Parathyroid adenoma (tissue), 2 donors: Measurements from ENCODE around the gene ESRRG.
A peak's percentile ranks its signal among the peaks of the same experiment; 100 is the strongest.

Experiments
- H2AFZ ChIP-seq: fragments of 300-600 bp; sonication (generic); one replicate; pipeline ENCODE4 v1.7.0; 2017; ENCODE audit warnings: antibody characterized with exemption, mild to moderate bottlenecking
- H3K27ac ChIP-seq: fragments of 300-600 bp; sonication (generic); one replicate; pipeline ENCODE4 v1.7.0; 2017
- H3K27me3 ChIP-seq: fragments of 300-600 bp; sonication (generic); one replicate; pipeline ENCODE4 v1.7.0; 2017; ENCODE audit warnings: low read length; ENCODE audit not compliant: control insufficient read depth, insufficient read depth
- H3K36me3 ChIP-seq: fragments of 300-600 bp; sonication (generic); one replicate; pipeline ENCODE4 v1.7.0; 2017; ENCODE audit warnings: low read length; ENCODE audit not compliant: control insufficient read depth, insufficient read depth
- H3K4me1 ChIP-seq: fragments of 300-600 bp; sonication (generic); one replicate; pipeline ENCODE4 v1.7.0; 2017; ENCODE audit warnings: control low read depth
- H3K4me2 ChIP-seq: fragments of 300-600 bp; sonication (generic); one replicate; pipeline ENCODE4 v1.7.0; 2017; ENCODE audit warnings: low read length
- H3K4me3 ChIP-seq: fragments of 300-600 bp; sonication (generic); one replicate; pipeline ENCODE4 v1.7.0; 2017; ENCODE audit warnings: low read depth, low read length
- H3K79me2 ChIP-seq: fragments of 300-600 bp; sonication (generic); one replicate; pipeline ENCODE4 v1.7.0; 2017; ENCODE audit warnings: control low read depth
- H3K9ac ChIP-seq: fragments of 300-600 bp; sonication (generic); one replicate; pipeline ENCODE4 v1.7.0; 2017; ENCODE audit warnings: mild to moderate bottlenecking
- H3K9me3 ChIP-seq: fragments of 300-600 bp; sonication (generic); one replicate; pipeline ENCODE4 v1.7.0; 2017; ENCODE audit warnings: low read length; ENCODE audit not compliant: control insufficient read depth
- TF ChIP-seq, protein P1 (sequence below): fragments of 300-600 bp; sonication (generic); IDR thresholded peaks from one replicate; pipeline ENCODE4 v1.7.0; 2017; ENCODE audit warnings: antibody characterized with exemption, mild to moderate bottlenecking
- donor health status: primary hyperparathyroidism.

ESRRG gene

DNA sequence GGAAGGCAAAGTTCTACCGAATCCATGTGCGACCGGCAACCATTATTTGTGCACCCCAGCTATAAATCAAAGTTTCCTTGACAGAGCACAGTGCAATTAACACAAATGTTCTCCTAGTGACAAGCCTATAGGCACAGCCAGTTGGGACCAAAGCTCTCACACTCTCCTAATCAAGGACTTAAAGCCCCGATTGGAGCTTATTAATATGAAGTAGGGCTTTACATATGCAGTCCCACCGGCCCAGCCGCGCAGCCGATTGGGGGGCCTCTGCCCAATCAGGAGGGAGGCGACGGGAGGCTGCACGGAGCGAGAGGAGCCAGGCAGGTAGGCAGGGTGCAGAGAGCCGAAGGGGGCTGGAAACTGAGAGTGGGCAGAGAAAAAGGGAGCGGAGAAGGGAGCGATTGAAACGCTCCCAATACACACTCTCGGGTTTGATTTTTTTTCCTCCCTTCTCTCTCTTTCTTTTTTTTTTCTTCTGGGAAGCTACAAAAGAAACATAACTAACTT is at the start of gene ESRRG:
TSS of gene ESRRG (minus strand) at position 156 of the 507 bp plus-strand sequence. CDS start at position 26, 130 bp downstream.
- no peak within 1 kb of the TSS for H2AFZ ChIP-seq
- no peak within 1 kb of the TSS for H3K27ac ChIP-seq
- H3K4me3 ChIP-seq: peak within 1 kb of the TSS; percentile 50
- no peaks in the 10 kb centered on the region for H3K79me2 ChIP-seq
- H3K9ac ChIP-seq: no peak within 1 kb of the TSS
- TF ChIP-seq, protein P1, sequence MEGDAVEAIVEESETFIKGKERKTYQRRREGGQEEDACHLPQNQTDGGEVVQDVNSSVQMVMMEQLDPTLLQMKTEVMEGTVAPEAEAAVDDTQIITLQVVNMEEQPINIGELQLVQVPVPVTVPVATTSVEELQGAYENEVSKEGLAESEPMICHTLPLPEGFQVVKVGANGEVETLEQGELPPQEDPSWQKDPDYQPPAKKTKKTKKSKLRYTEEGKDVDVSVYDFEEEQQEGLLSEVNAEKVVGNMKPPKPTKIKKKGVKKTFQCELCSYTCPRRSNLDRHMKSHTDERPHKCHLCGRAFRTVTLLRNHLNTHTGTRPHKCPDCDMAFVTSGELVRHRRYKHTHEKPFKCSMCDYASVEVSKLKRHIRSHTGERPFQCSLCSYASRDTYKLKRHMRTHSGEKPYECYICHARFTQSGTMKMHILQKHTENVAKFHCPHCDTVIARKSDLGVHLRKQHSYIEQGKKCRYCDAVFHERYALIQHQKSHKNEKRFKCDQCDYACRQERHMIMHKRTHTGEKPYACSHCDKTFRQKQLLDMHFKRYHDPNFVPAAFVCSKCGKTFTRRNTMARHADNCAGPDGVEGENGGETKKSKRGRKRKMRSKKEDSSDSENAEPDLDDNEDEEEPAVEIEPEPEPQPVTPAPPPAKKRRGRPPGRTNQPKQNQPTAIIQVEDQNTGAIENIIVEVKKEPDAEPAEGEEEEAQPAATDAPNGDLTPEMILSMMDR: no peak
- no peaks in the 10 kb centered on the region for H3K27me3 ChIP-seq
- H3K9me3 ChIP-seq: no peaks in the 10 kb centered on the region
- H3K4me1 ChIP-seq: no peaks in the 10 kb centered on the region
- peak within 1 kb of the TSS; percentile 63 for H3K4me2 ChIP-seq
- no peaks in the 10 kb centered on the region for H3K36me3 ChIP-seq

DNA sequence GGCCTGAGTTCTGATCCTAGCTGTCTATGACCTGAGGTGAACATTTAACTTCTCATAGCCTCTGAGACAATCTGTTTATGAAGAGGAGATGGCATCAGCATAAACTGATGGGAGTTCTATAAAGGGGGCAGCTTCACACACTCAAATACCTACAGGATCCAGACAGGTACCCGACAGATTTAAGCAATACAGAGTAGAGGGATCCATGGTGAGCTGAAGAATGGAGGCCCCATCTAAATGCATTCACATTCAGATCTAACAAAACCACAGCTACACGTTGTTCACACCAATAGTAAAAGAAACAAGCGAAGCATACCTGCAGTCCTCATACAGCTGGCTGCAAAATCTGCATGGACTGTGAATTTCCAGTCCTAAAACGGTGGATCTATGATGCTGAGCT is 48.7 kb upstream of the ESRRG start:
- Histone ChIP-seq H3K4me2 (no peak overlapping the region), H3K4me3 (no peak overlapping the region), H3K4me1 (peaks cover 3% of the 10 kb centered on the region), H3K9me3 (no peaks in the 10 kb centered on the region), H3K27me3 (no peaks in the 10 kb centered on the region), H2AFZ (no peak overlapping the region), H3K79me2 (peaks cover 10% of the 10 kb centered on the region), H3K9ac (no peak overlapping the region), H3K36me3 (no peaks in the 10 kb centered on the region), H3K27ac (no peak overlapping the region)
- TF ChIP-seq, protein P1: no peak

DNA sequence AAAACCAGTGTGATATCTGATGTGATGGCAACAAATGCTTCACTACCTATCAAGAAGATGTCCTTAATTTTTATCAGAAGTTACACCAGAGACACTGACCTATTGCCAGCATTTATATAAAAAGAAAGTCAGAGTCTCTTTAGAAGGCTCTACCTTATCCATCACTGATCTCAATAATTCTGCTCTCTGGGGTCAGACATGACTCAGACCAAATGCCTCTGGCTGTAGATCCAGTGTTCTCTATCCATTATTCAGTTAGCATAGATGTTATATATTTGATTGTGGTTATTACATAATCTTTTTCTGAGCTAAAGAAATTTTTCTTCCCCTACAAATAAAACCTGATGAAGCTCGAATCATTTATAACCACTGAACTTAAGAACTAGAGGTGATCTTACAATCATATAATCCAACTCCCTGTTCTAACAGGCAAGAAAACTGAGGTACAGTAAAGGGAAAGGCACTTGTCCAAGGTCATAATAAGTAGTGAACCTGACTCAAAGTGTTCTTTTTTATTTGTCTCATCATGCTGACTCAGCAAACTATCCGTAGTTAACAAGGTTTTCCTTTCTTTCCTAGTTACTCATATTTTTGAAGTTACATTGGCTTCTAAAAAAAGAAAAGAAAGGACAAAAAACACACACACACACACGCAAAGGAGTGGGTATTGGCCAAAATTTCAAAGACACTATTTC is 43.6 kb upstream of the ESRRG start:
- H3K36me3 ChIP-seq: no peaks in the 10 kb centered on the region
- H3K4me3 ChIP-seq: peak overlapping the region; percentile 7
- TF ChIP-seq, protein P1: no peak
- H3K4me2 ChIP-seq: peak overlapping the region; percentile 8
- H3K9ac ChIP-seq: no peak overlapping the region
- H2AFZ ChIP-seq: no peak overlapping the region
- H3K9me3 ChIP-seq: no peaks in the 10 kb centered on the region
- H3K4me1 ChIP-seq: peaks cover 4% of the 10 kb centered on the region
- no peak overlapping the region for H3K27ac ChIP-seq
- peaks cover 3% of the 10 kb centered on the region for H3K79me2 ChIP-seq
- no peaks in the 10 kb centered on the region for H3K27me3 ChIP-seq

DNA sequence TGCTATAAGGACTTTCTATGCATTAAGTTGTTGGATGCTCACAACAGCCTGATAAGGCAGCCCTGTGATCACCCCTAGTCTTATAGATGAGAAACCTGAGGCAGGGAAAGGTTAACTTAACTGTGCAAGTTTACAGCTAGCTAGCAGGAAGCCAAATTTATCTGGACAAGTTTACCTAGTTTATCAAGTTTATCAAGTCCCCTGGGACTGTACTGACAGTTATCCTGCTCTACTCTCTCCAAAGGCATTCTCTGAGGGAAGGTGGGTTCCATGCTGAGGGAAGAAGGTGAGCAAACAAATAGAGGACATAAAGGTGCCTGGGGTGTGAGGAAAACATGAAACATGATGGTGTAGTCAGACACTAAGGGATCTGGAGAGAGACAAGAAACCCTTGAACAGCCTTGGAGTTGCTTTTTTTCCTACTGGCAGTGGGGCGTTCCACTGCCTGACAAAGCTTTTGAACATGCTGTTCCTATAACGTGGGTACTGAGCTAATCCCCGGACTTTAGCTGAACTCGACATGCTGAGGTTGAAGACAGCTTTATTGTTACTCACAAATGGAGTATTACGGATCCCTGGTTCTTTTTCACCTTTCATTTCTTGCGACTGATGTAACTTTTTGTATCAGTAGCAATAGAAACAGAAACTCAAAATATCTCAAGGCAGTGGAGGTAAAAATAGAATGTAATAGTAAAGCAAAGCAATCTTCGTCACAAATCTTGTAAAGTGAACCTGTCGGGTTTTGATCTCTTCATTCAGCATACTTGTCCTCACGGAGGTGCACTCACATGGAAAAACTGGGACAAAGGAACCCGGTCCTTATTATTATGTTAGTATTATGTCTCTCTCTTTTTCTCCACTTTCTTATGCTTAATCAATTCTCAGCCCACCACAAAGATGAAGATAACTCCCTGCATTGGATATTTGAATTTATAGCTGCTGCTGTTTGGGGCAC is 42.4 kb upstream of the ESRRG start:
- Histone ChIP-seq H3K79me2 (peaks cover under 1% of the 10 kb centered on the region), H3K36me3 (no peaks in the 10 kb centered on the region), H3K9ac (no peak overlapping the region), H3K27me3 (no peaks in the 10 kb centered on the region), H2AFZ (no peak overlapping the region), H3K9me3 (no peaks in the 10 kb centered on the region), H3K4me1 (peaks cover 4% of the 10 kb centered on the region), H3K4me3 (no peak overlapping the region), H3K27ac (no peak overlapping the region), H3K4me2 (peak overlapping the region; percentile 31)
- TF ChIP-seq, protein P1: no peak
